Mucosa of rectum (tissue), 2 donors: Measurements from ENCODE around the gene ADAP2.
A peak's percentile ranks its signal among the peaks of the same experiment; 100 is the strongest.
"Not testable (repeated sequence)": the region's sequence is repeated elsewhere in the genome, so short reads cannot be mapped to it uniquely, and the experiment has no call there.

Source experiments
- H3K27ac ChIP-seq, 2 donors: one replicate each; pipeline ENCODE4 v1.7.0; 2013; ENCODE audit warnings: inconsistent platforms in 2 of 2, low read depth in 2 of 2, low read length in 2 of 2
- H3K27me3 ChIP-seq, 2 donors: one replicate each; pipeline ENCODE4 v1.7.0; 2013; ENCODE audit warnings: low read length in 2 of 2; ENCODE audit not compliant: control insufficient read depth in 2 of 2, insufficient read depth in 2 of 2
- H3K36me3 ChIP-seq, 2 donors: one replicate each; pipeline ENCODE4 v1.7.0; 2013; ENCODE audit warnings: low read length in 2 of 2; ENCODE audit not compliant: control insufficient read depth in 2 of 2, insufficient read depth in 2 of 2
- H3K4me1 ChIP-seq, 2 donors: one replicate each; pipeline ENCODE4 v1.7.0; 2013; ENCODE audit warnings: low read length in 2 of 2, mild to moderate bottlenecking in 1 of 2; ENCODE audit not compliant: control insufficient read depth in 2 of 2, insufficient read depth in 2 of 2
- H3K4me3 ChIP-seq, 2 donors: one replicate each; pipeline ENCODE4 v1.7.0; 2013; ENCODE audit warnings: low read length in 2 of 2
- H3K9ac ChIP-seq, 2 donors: one replicate each; pipeline ENCODE4 v1.7.0; 2013; ENCODE audit warnings: low read length in 2 of 2, low read depth in 1 of 2, mild to moderate bottlenecking in 1 of 2
- H3K9me3 ChIP-seq, 2 donors: one replicate each; pipeline ENCODE4 v1.7.0; 2013; ENCODE audit warnings: low read length in 2 of 2; ENCODE audit not compliant: control insufficient read depth in 2 of 2
- donor health status: healthy.
- donor health status: Normal muscosa, but diverticular disease.

The ADAP2 gene

GRCh38 chr17:30967911-30968310, 46.2 kb downstream of the ADAP2 start:
- not testable (repeated sequence) for H3K9me3 ChIP-seq, H3K9ac ChIP-seq, H3K36me3 ChIP-seq, H3K27me3 ChIP-seq
- Histone ChIP-seq H3K27ac (peak overlapping the region in 1 of 2 donors; percentile 22), H3K4me1 (peaks cover 5 to 12% of the 10 kb centered on the region in 2 donors), H3K4me3 (peak overlapping the region in 1 of 2 donors; percentile 13)

DNA sequence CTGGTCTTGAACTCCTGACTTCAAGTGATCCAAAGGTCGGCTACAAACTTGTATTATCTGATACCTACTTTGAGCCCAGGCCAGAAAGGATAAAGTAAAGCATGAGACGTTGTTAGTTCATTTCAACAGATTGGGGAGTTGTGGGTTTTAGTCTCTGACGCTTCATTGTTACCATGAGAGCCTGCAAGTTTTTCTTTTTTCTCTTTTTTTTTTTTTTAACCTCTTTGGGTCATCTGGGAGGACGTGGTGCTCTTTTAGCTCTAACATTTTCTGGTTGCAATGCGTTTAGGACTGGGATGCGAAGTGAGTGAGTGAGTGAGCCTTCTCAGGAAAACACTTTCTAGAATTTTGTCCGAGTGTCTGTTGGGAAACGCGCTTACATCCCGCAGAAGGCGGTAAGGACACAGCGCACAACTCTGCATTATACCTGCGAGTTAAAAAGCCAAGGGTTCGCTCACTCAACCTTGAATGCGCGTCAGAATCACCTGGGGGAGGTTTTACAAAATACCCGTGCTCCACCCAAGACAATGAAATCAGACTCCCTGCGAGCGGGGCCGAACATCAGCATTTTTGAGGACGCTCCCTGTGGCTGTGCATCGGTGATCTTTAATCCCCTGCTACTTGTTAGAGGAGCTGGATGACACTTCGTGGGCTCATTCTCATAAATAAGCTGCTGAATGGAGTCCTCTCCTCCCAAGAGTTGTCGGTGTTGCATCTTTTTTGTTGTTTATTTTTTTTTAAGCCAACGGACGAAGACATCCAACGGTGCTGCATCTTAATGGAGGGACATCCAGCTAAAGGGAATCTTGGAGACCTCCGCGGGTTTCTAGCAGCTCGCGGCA, 48.5 kb downstream of the ADAP2 start:
- peak overlapping the region; percentile 98 for H3K27ac ChIP-seq
- H3K9me3 ChIP-seq = no peaks in the 10 kb centered on the region
- peaks cover 5 to 12% of the 10 kb centered on the region in 2 donors for H3K4me1 ChIP-seq
- H3K4me3 ChIP-seq = peak overlapping the region; percentile 71 to 94
- H3K36me3 ChIP-seq = peaks cover 0 to 2% of the 10 kb centered on the region in 2 donors
- H3K27me3 ChIP-seq = no peaks in the 10 kb centered on the region
- peak overlapping the region; percentile 84 to 96 for H3K9ac ChIP-seq

GRCh38 chr17:30970831-30971567, 49.3 kb downstream of the ADAP2 start, which contains the start of gene RNF135:
Gene RNF135, plus strand, starts transcription at chr17:30971039. Its CDS starts 35 bp downstream, at chr17:30971074.
- peak within 1 kb of the TSS; percentile 98 for H3K27ac ChIP-seq
- H3K9ac ChIP-seq = peak within 1 kb of the TSS; percentile 84 to 96
- peaks cover 5 to 12% of the 10 kb centered on the region in 2 donors for H3K4me1 ChIP-seq
- no peaks in the 10 kb centered on the region for H3K9me3 ChIP-seq
- H3K27me3 ChIP-seq = no peaks in the 10 kb centered on the region
- H3K36me3 ChIP-seq = peaks cover 0 to 7% of the 10 kb centered on the region in 2 donors
- peak within 1 kb of the TSS; percentile 71 to 94 for H3K4me3 ChIP-seq

GRCh38 chr17:30975042-30975820, 53.5 kb downstream of the ADAP2 start:
- Histone ChIP-seq H3K27ac (no peak overlapping the region), H3K9ac (no peak overlapping the region), H3K27me3 (no peaks in the 10 kb centered on the region), H3K4me3 (no peak overlapping the region), H3K36me3 (peaks cover 0 to 7% of the 10 kb centered on the region in 2 donors), H3K4me1 (peaks cover 2 to 7% of the 10 kb centered on the region in 2 donors), H3K9me3 (no peaks in the 10 kb centered on the region)

DNA sequence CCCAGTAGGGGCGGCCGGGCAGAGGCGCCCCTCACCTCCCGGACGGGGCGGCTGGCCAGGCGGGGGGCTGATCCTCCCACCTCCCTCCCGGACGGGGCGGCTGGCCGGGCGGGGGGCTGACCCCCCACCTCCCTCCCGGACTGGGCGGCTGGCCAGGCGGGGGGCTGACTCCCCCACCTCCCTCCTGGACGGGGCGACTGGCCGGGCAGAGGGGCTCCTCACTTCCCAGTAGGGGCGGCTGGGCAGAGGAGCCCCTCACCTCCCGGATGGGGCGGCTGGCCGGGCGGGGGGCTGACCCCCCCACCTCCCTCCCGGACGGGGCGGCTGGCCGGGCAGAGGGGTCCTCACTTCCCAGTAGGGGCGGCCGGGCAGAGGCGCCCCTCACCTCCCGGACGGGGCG, 58.2 kb downstream of the ADAP2 start:
- not testable (repeated sequence) for H3K27me3 ChIP-seq, H3K4me1 ChIP-seq, H3K4me3 ChIP-seq, H3K9ac ChIP-seq, H3K27ac ChIP-seq, H3K9me3 ChIP-seq
- H3K36me3 ChIP-seq = peaks cover 5 to 11% of the 10 kb centered on the region in 2 donors

- no peaks in the 10 kb centered on the region for H3K27me3 ChIP-seq
- H3K9ac ChIP-seq = no peak overlapping the region
- no peaks in the 10 kb centered on the region for H3K4me1 ChIP-seq
- H3K4me3 ChIP-seq = no peak overlapping the region
- H3K36me3 ChIP-seq = peaks cover 16% of the 10 kb centered on the region in 2 donors
- no peaks in the 10 kb centered on the region for H3K9me3 ChIP-seq
- H3K27ac ChIP-seq = no peak overlapping the region
Measured at GRCh38 chr17:30981531-30982519, 60.1 kb downstream of the ADAP2 start.

- Histone ChIP-seq H3K4me3 (no peak overlapping the region), H3K27ac (no peak overlapping the region), H3K36me3 (peaks cover 16 to 18% of the 10 kb centered on the region in 2 donors), H3K27me3 (no peaks in the 10 kb centered on the region), H3K9ac (no peak overlapping the region), H3K4me1 (no peaks in the 10 kb centered on the region), H3K9me3 (no peaks in the 10 kb centered on the region)
Measured at GRCh38 chr17:30982855-30983254, 61.1 kb downstream of the ADAP2 start.

GRCh38 chr17:30990458-30990857, 68.7 kb downstream of the ADAP2 start:
- H3K36me3 ChIP-seq = peaks cover 12 to 14% of the 10 kb centered on the region in 2 donors
- no peaks in the 10 kb centered on the region for H3K4me1 ChIP-seq
- H3K9me3 ChIP-seq = no peaks in the 10 kb centered on the region
- H3K27me3 ChIP-seq = no peaks in the 10 kb centered on the region
- no peak overlapping the region for H3K27ac ChIP-seq
- H3K9ac ChIP-seq = no peak overlapping the region
- no peak overlapping the region for H3K4me3 ChIP-seq

DNA sequence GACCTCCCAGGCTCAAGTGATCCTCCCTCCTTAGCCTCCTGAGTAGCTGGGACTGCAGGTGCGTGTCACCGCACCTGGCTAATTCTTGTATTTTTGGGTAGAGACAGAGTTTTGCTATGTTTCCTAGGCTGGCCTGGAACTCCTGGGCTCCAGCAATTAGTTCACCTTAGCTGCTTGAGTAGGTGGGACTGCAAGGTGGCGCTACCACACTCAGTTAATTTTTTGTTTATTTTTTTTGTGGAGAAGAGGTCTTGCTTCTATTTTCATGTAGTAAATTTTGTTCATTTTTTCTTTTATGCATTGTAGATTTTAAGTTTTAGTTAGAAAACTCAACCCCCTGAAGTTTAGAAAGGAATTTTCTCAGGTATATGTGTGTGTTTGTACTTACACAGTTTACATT, 70.8 kb downstream of the ADAP2 start:
- peaks cover 11 to 12% of the 10 kb centered on the region in 2 donors for H3K36me3 ChIP-seq
- H3K27ac ChIP-seq = no peak overlapping the region
- H3K9me3 ChIP-seq = no peaks in the 10 kb centered on the region
- no peak overlapping the region for H3K4me3 ChIP-seq
- no peaks in the 10 kb centered on the region for H3K27me3 ChIP-seq
- H3K9ac ChIP-seq = no peak overlapping the region
- peaks cover 10% of the 10 kb centered on the region in 2 donors for H3K4me1 ChIP-seq
